ENCODE results near the gene ABCC8. TPM values are rescaled to one million over a fixed set of nuclear protein-coding genes. Genes with fewer than 3 reads are reported as not detected.

ABCC8 gene
- total and polyA plus RNA-seq, 2 donors (not counting 3 experiments of a cell fraction or from before 2014, with no cell fraction given), result not detected

- POLR2A ChIA-PET, result no interaction called here
These were observed 101.1 kb downstream of the ABCC8 start for GRCh38 chr11:17375547-17375946.

DNA sequence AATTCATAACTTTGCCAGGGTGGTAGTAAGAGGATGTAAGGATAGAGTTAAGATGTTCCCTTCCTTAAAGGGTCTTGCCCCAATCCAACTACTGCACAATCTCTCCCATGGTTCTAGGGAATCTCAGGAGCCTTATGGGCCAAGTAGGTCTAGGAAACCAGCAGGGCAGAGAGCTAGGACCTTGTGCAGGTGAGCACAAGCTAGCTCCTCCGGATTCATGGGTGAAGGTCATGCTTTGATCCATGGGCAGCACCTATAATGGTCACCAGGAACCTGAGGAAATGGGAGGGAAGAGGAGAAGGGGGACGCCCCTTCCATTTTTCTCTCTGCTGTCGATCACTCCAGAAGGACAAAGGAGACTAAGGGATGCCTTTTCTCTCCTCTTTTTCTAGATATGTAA, 105.0 kb downstream of the ABCC8 start:
- Histone ChIP-seq H3K9me3 (replicated peaks; ENCODE audit: control insufficient read depth, insufficient read depth, low read length) (peaks cover 13% of the 10 kb centered on the region), H3K36me3 (ENCODE audit: control insufficient read depth in 2 of 2, extremely low read depth in 1 of 2, insufficient read depth in 2 of 2, low read length in 2 of 2) (peaks cover 0 to 2% of the 10 kb centered on the region in 2 experiments), H3K27me3 (ENCODE audit: control insufficient read depth in 2 of 2, insufficient read depth in 2 of 2, low read length in 2 of 2) (no peaks in the 10 kb centered on the region), H3K4me3 (replicated peaks in 1 of 3; ENCODE audit: insufficient read depth in 1 of 3, low read depth in 1 of 3, low read length in 3 of 3) (no peak overlapping the region), H3K79me2 (ENCODE audit: control insufficient read depth, insufficient read depth, low read length) (no peaks in the 10 kb centered on the region), H3K27ac (ENCODE audit: insufficient read depth, low read depth, low read length) (no peak overlapping the region), H3K4me1 (ENCODE audit: control insufficient read depth, extremely low read depth, insufficient read depth, low read length) (no peaks in the 10 kb centered on the region), H3K4me2 (ENCODE audit: insufficient read depth, low read length) (no peak overlapping the region), H3K9me1 (replicated peaks; ENCODE audit: control insufficient read depth, extremely low read depth, insufficient read depth, low read length) (no peaks in the 10 kb centered on the region), H2AFZ (ENCODE audit: low read depth, low read length) (no peak overlapping the region), H3K9ac (replicated peaks; ENCODE audit: extremely low read depth, insufficient read depth, low read length) (no peak overlapping the region), H4K20me1 (replicated peaks; ENCODE audit: control insufficient read depth, extremely low read depth, insufficient read depth, low read length) (no peaks in the 10 kb centered on the region)
- POLR2A ChIA-PET, result no interaction called here
- BruUV-seq (replicated peaks), result no TSS peak
- intact Hi-C loops (cut with micrococcal nuclease), result no loop called here
- dilution Hi-C loops (cut with MboI; ENCODE audit: extremely low pct_ligation_motif_present, low sequenced_read_pairs), result no loop called here
- CTCF ChIA-PET, result no interaction called here
- no peak for TF ChIP-seq POLR2A (IDR thresholded peaks at IDR 0.05; ENCODE audit: low read depth, low read length)
- TF ChIP-seq, protein P1, sequence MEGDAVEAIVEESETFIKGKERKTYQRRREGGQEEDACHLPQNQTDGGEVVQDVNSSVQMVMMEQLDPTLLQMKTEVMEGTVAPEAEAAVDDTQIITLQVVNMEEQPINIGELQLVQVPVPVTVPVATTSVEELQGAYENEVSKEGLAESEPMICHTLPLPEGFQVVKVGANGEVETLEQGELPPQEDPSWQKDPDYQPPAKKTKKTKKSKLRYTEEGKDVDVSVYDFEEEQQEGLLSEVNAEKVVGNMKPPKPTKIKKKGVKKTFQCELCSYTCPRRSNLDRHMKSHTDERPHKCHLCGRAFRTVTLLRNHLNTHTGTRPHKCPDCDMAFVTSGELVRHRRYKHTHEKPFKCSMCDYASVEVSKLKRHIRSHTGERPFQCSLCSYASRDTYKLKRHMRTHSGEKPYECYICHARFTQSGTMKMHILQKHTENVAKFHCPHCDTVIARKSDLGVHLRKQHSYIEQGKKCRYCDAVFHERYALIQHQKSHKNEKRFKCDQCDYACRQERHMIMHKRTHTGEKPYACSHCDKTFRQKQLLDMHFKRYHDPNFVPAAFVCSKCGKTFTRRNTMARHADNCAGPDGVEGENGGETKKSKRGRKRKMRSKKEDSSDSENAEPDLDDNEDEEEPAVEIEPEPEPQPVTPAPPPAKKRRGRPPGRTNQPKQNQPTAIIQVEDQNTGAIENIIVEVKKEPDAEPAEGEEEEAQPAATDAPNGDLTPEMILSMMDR (IDR thresholded peaks at IDR 0.05; ENCODE audit: extremely low read depth in 1 of 2, insufficient read depth in 1 of 2, low read depth in 1 of 2, low read length in 2 of 2), result no peak
- no peak for TF ChIP-seq JUN (IDR thresholded peaks at IDR 0.05; ENCODE audit: borderline replicate concordance, insufficient read depth, insufficient read length, low read depth)
- DNase-seq (ENCODE audit: low read depth, low spot score), result no peak
- FAIRE-seq, result no peak

More at GRCh38 chr11:17375547-17375946, 101.1 kb downstream of the ABCC8 start:
- no peak overlapping the region for H3K4me2 ChIP-seq (ENCODE audit: insufficient read depth, low read length)
- TF ChIP-seq, protein P2, sequence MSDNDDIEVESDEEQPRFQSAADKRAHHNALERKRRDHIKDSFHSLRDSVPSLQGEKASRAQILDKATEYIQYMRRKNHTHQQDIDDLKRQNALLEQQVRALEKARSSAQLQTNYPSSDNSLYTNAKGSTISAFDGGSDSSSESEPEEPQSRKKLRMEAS (IDR thresholded peaks at IDR 0.05; ENCODE audit: insufficient read depth, insufficient read length), result no peak
- TF ChIP-seq MYC (IDR thresholded peaks at IDR 0.05; ENCODE audit: low read depth, low read length), result no peak
- TF ChIP-seq, protein P1 (IDR thresholded peaks at IDR 0.05; ENCODE audit: extremely low read depth in 1 of 2, insufficient read depth in 1 of 2, low read depth in 1 of 2, low read length in 2 of 2), result no peak
- H3K27ac ChIP-seq (ENCODE audit: insufficient read depth, low read depth, low read length), result no peak overlapping the region
- DNase-seq (ENCODE audit: low read depth, low spot score) (no peak), FAIRE-seq (no peak)
- no peaks in the 10 kb centered on the region for H3K27me3 ChIP-seq (ENCODE audit: control insufficient read depth in 2 of 2, insufficient read depth in 2 of 2, low read length in 2 of 2)
- BruUV-seq (replicated peaks), result no TSS peak
- no peaks in the 10 kb centered on the region for H3K9me1 ChIP-seq (replicated peaks; ENCODE audit: control insufficient read depth, extremely low read depth, insufficient read depth, low read length)
- H3K36me3 ChIP-seq (ENCODE audit: control insufficient read depth in 2 of 2, extremely low read depth in 1 of 2, insufficient read depth in 2 of 2, low read length in 2 of 2), result no peaks in the 10 kb centered on the region
- no peak overlapping the region for H2AFZ ChIP-seq (ENCODE audit: low read depth, low read length)
- CTCF ChIA-PET, result interaction anchor here (1.4 kb wide), 1 partner anchor 8 kb away, joined by 8 read pairs; no protein-coding TSS in a partner anchor
- peaks cover 11% of the 10 kb centered on the region for H3K9me3 ChIP-seq (replicated peaks; ENCODE audit: control insufficient read depth, insufficient read depth, low read length)
- H4K20me1 ChIP-seq (replicated peaks; ENCODE audit: control insufficient read depth, extremely low read depth, insufficient read depth, low read length), result no peaks in the 10 kb centered on the region
- H3K79me2 ChIP-seq (ENCODE audit: control insufficient read depth, insufficient read depth, low read length), result no peaks in the 10 kb centered on the region
- H3K4me3 ChIP-seq (replicated peaks in 1 of 3; ENCODE audit: insufficient read depth in 1 of 3, low read depth in 1 of 3, low read length in 3 of 3), result no peak overlapping the region
- no peaks in the 10 kb centered on the region for H3K4me1 ChIP-seq (ENCODE audit: control insufficient read depth, extremely low read depth, insufficient read depth, low read length)
- dilution Hi-C loops (cut with MboI; ENCODE audit: extremely low pct_ligation_motif_present, low sequenced_read_pairs) (no loop called here), intact Hi-C loops (cut with micrococcal nuclease) (no loop called here)
- H3K9ac ChIP-seq (replicated peaks; ENCODE audit: extremely low read depth, insufficient read depth, low read length), result no peak overlapping the region

All from endothelial cell of umbilical vein (primary cell).